Prostate gland (tissue), 2 donors: ENCODE data around the gene EXOC3.

Source experiments
- CTCF ChIP-seq, 4 experiments: fragments of 200-600 bp in 2 of 4; fragments of 450-650 bp in 2 of 4; sonication (generic) in 2 of 4; IDR thresholded peaks; 1 replicate in 3 of 4; 2 replicates in 1 of 4; pipeline ENCODE4 v1.5.1; 2016 to 2019; ENCODE audit warnings: antibody characterized with exemption in 4 of 4, mild to moderate bottlenecking in 2 of 4, moderate library complexity in 2 of 4
- POLR2A ChIP-seq: fragments of 450-650 bp; IDR thresholded peaks from one replicate; pipeline ENCODE4 v1.6.1; 2016; ENCODE audit warnings: antibody characterized with exemption, mild to moderate bottlenecking
- POLR2AphosphoS5 ChIP-seq: sonication (generic); formaldehyde crosslinking; IDR thresholded peaks from one replicate; pipeline ENCODE4 v1.6.1; 2017; ENCODE audit warnings: antibody characterized with exemption

- TF ChIP-seq CTCF (IDR thresholded peaks at IDR 0.05), result no peak
- TF ChIP-seq POLR2A, result no peak
- no peak for TF ChIP-seq POLR2AphosphoS5
These were observed 37.6 kb upstream of the EXOC3 start for GRCh38 chr5:405421-405820.
